CD14-positive monocyte (primary cell): ENCODE results near the gene TBL1XR1. TPM values are rescaled to one million over a fixed set of nuclear protein-coding genes. Genes with fewer than 3 reads are reported as not detected.

Experiments used
- DNase-seq, 3 donors: peaks; one replicate each; pipeline ENCODE4 v3.0.0-alpha.2; 2011 to 2022
- H2AFZ ChIP-seq: 2 replicates; pipeline ENCODE4 v1.6.0; 2012; ENCODE audit warnings: mild to moderate bottlenecking, low read depth, low read length, inconsistent platforms; ENCODE audit not compliant: insufficient read depth, poor library complexity, severe bottlenecking
- H3K27ac ChIP-seq, 2 donors: 1 replicate in 1 of 2; 2 replicates in 1 of 2; pipeline ENCODE4 v1.5.1; 2012 to 2013; ENCODE audit warnings: low read length in 2 of 2, control low read depth in 1 of 2, inconsistent platforms in 1 of 2, low read depth in 1 of 2, mild to moderate bottlenecking in 1 of 2
- H3K27me3 ChIP-seq, 2 donors: one replicate each; pipeline versions ENCODE4 v1.6.0 to v1.6.1; 2011 to 2013; ENCODE audit warnings: low read length in 2 of 2; ENCODE audit not compliant: control insufficient read depth in 2 of 2, insufficient read depth in 2 of 2
- H3K36me3 ChIP-seq, 2 donors: replicated peaks in 1 of 2; 1 replicate in 1 of 2; 2 replicates in 1 of 2; pipeline versions ENCODE4 v1.5.1 to v1.6.1; 2012 to 2013; ENCODE audit warnings: low read length in 2 of 2, control low read depth in 1 of 2, inconsistent platforms in 1 of 2, mild to moderate bottlenecking in 1 of 2; ENCODE audit not compliant: insufficient read depth in 2 of 2, control insufficient read depth in 1 of 2
- H3K4me1 ChIP-seq, 2 donors: 1 replicate in 1 of 2; 2 replicates in 1 of 2; pipeline versions ENCODE4 v1.5.1 to v1.6.1; 2012 to 2013; ENCODE audit warnings: low read length in 2 of 2, control low read depth in 1 of 2, inconsistent platforms in 1 of 2, mild to moderate bottlenecking in 1 of 2, moderate library complexity in 1 of 2; ENCODE audit not compliant: insufficient read depth in 2 of 2, control insufficient read depth in 1 of 2
- H3K4me2 ChIP-seq: replicated peaks from 2 replicates; pipeline ENCODE3; 2012; ENCODE audit warnings: low read length, moderate library complexity, mild to moderate bottlenecking; ENCODE audit not compliant: poor library complexity, severe bottlenecking; ENCODE audit errors: extremely low read depth
- H3K4me3 ChIP-seq, 3 experiments: fragments of 200-600 bp in 1 of 3; sonication (generic) in 1 of 3; replicated peaks in 1 of 3; 1 replicate in 2 of 3; 2 replicates in 1 of 3; pipeline ENCODE4 v1.5.1; 2011 to 2013; ENCODE audit warnings: low read length in 3 of 3, mild to moderate bottlenecking in 3 of 3, control low read depth in 2 of 3, low read depth in 2 of 3, inconsistent platforms in 1 of 3, moderate library complexity in 1 of 3
- H3K79me2 ChIP-seq: 2 replicates; pipeline ENCODE4 v1.6.0; 2012; ENCODE audit warnings: mild to moderate bottlenecking, control low read depth, inconsistent platforms, low read length, moderate library complexity; ENCODE audit not compliant: insufficient read depth
- H3K9ac ChIP-seq: 2 replicates; pipeline ENCODE4 v1.6.0; 2017; ENCODE audit warnings: low read length, mild to moderate bottlenecking; ENCODE audit not compliant: insufficient read depth, poor library complexity, severe bottlenecking
- H3K9me3 ChIP-seq, 2 donors: replicated peaks in 1 of 2; 1 replicate in 1 of 2; 2 replicates in 1 of 2; pipeline versions ENCODE4 v1.5.1 to v1.6.1; 2012 to 2013; ENCODE audit warnings: low read length in 2 of 2, control low read depth in 1 of 2; ENCODE audit not compliant: control insufficient read depth in 1 of 2, insufficient read depth in 1 of 2
- H4K20me1 ChIP-seq: 2 replicates; pipeline ENCODE4 v1.6.0; 2012; ENCODE audit warnings: mild to moderate bottlenecking, low read length, control low read depth, moderate library complexity; ENCODE audit not compliant: insufficient read depth
- H3K27ac Mint-ChIP-seq, 7 donors: one replicate each; pipeline ENCODE4 v1.8.0; 2020; ENCODE audit warnings: mild to moderate bottlenecking in 7 of 7, mixed read lengths in 7 of 7, moderate library complexity in 6 of 7, inconsistent platforms in 2 of 7
- H3K27me3 Mint-ChIP-seq, 3 donors: one replicate each; pipeline ENCODE4 v1.8.0; 2021 to 2022; ENCODE audit warnings: low read depth in 3 of 3, mild to moderate bottlenecking in 3 of 3, mixed read lengths in 3 of 3, moderate library complexity in 3 of 3, inconsistent platforms in 1 of 3
- H3K36me3 Mint-ChIP-seq, 2 donors: one replicate each; pipeline ENCODE4 v1.8.0; 2020; ENCODE audit warnings: mixed read lengths in 2 of 2, inconsistent platforms in 1 of 2, mild to moderate bottlenecking in 1 of 2
- H3K4me1 Mint-ChIP-seq: one replicate; pipeline ENCODE4 v1.8.0; 2020; ENCODE audit warnings: mild to moderate bottlenecking, mixed read lengths
- H3K4me3 Mint-ChIP-seq, 2 donors: one replicate each; pipeline ENCODE4 v1.8.0; 2020; ENCODE audit warnings: mild to moderate bottlenecking in 2 of 2, mixed read lengths in 2 of 2, moderate library complexity in 1 of 2
- H3K9me3 Mint-ChIP-seq, 7 donors: one replicate each; pipeline ENCODE4 v1.8.0; 2020 to 2022; ENCODE audit warnings: mixed read lengths in 7 of 7, mild to moderate bottlenecking in 6 of 7, moderate library complexity in 6 of 7, inconsistent platforms in 2 of 7
- WGBS: methylation state at CpG from one replicate; pipeline ENCODE4 v1.1.5; 2013; ENCODE audit warnings: missing lambda C conversion rate; ENCODE audit not compliant: insufficient coverage; 5-methylcytosine and 5-hydroxymethylcytosine counted together
- intact Hi-C, 2 donors: fragments of 100-400 bp; cut with micrococcal nuclease; formaldehyde crosslinking; loops; one replicate each; pipeline versions ENCODE4 v1.15.0 to v1.15.1; 2023
- polyA plus RNA-seq, 3 donors: library from polyadenylated mRNA; depleted of rRNA in 1 of 3; unstranded in 2 of 3; stranded (reverse) in 1 of 3; fragments of 300-500 nt in 2 of 3; fragments of >200 nt in 1 of 3; fragmentation: Illumina TruSeq in 2 of 3; gene quantifications; 1 replicate in 2 of 3; 2 replicates in 1 of 3; pipeline ENCODE4 v1.2.3, GENCODE V29; 2012 to 2021
- TF ChIP-seq, protein P1 (sequence below): fragments of 200-600 bp; IDR thresholded peaks from one replicate; pipeline ENCODE4 v1.8.0; 2022; ENCODE audit warnings: antibody characterized with exemption, mild to moderate bottlenecking

TBL1XR1 gene
- polyA plus RNA-seq, 3 donors, result 10.2 to 20.4 (median 18.3) TPM

DNA sequence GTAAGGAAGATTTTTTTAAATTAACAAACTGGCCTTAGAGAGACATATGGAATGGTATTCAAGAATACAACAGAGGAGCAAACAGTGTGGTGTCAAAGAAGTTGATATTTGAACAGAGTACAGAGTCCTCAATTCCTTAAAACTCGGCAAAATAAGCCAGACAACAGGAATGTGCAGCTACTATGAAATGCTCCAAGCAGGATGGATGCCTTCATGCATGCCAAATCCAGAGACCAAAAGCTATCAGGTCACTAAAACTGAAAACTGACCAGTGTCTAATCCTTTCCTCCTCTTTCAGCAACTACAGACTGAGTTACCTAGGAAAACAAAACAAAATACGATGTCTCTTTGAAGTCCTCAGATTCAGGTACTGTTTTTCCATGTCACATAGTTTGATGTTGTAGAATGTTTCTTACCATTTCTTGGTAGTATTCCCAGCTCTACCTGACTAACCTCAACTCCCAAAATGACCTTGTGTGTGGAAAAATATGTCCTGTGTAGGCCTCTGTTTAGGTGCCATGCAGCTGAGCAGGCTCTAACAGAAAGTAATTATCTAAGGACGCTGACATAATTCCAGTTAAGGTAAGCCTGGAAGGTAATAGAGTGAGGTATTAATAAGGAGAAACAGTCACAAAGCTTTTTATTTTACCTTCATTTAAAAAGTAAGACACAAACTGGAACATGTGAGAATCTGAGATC, 46.9 kb downstream of the TBL1XR1 start:
- no peaks in the 10 kb centered on the region for H3K9me3 ChIP-seq
- Mint-ChIP-seq H3K9me3 (peaks cover 0 to 2% (median 0%) of the 10 kb centered on the region in 7 donors), H3K4me3 (no peak overlapping the region), H3K4me1 (peaks cover 26% of the 10 kb centered on the region), H3K36me3 (peaks cover 3 to 7% of the 10 kb centered on the region in 2 donors), H3K27ac (peak overlapping the region in 2 of 7 donors; percentile 7 to 59), H3K27me3 (no peaks in the 10 kb centered on the region)
- H3K4me1 ChIP-seq, result peaks cover 3 to 4% of the 10 kb centered on the region in 2 donors
- DNase-seq, result no peak
- H3K4me2 ChIP-seq, result no peak overlapping the region
- H3K4me3 ChIP-seq, result no peak overlapping the region
- peaks cover 0 to 12% of the 10 kb centered on the region in 2 donors for H3K36me3 ChIP-seq
- H3K27ac ChIP-seq, result peak overlapping the region in 1 of 2 donors; percentile 49
- H3K27me3 ChIP-seq, result no peaks in the 10 kb centered on the region
- TF ChIP-seq, protein P1, sequence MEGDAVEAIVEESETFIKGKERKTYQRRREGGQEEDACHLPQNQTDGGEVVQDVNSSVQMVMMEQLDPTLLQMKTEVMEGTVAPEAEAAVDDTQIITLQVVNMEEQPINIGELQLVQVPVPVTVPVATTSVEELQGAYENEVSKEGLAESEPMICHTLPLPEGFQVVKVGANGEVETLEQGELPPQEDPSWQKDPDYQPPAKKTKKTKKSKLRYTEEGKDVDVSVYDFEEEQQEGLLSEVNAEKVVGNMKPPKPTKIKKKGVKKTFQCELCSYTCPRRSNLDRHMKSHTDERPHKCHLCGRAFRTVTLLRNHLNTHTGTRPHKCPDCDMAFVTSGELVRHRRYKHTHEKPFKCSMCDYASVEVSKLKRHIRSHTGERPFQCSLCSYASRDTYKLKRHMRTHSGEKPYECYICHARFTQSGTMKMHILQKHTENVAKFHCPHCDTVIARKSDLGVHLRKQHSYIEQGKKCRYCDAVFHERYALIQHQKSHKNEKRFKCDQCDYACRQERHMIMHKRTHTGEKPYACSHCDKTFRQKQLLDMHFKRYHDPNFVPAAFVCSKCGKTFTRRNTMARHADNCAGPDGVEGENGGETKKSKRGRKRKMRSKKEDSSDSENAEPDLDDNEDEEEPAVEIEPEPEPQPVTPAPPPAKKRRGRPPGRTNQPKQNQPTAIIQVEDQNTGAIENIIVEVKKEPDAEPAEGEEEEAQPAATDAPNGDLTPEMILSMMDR, result no peak
- H3K79me2 ChIP-seq, result peaks cover 100% of the 10 kb centered on the region
- H4K20me1 ChIP-seq, result peaks cover 94% of the 10 kb centered on the region
- WGBS, result 86% methylated on average over 1 of the region's 3 CpGs
- intact Hi-C loops, result no loop called here
- no peak overlapping the region for H3K9ac ChIP-seq
- H2AFZ ChIP-seq, result no peak overlapping the region

DNA sequence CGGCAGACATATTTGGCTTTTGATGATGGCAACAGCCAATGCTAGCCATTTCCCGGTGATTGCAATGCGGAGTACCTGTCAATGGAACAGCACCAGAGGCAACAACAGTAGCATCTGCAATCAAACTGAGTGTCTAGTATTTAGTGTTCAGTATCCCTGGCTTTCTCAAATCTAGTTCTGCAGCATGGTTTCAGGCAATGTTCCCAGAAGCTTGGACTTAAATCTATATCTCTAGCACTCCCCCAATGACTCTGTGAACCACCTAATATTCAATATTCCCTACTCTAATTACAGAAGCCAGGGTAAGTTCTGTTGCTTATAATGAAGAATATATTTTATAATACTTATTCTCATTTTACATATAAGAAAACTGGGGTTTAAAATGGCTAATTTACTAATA, 48.2 kb downstream of the TBL1XR1 start:
- intact Hi-C loops, result no loop called here
- TF ChIP-seq, protein P1, result no peak
- no peak overlapping the region for H3K4me3 Mint-ChIP-seq
- H3K27ac ChIP-seq, result no peak overlapping the region
- no peaks in the 10 kb centered on the region for H3K9me3 ChIP-seq
- H3K36me3 ChIP-seq, result peaks cover 0 to 13% of the 10 kb centered on the region in 2 donors
- peaks cover 10% of the 10 kb centered on the region in 2 donors for H3K4me1 ChIP-seq
- 97% methylated on average over 3 of the region's 3 CpGs for WGBS
- H3K79me2 ChIP-seq, result peaks cover 100% of the 10 kb centered on the region
- no peak overlapping the region for H3K4me3 ChIP-seq
- no peak overlapping the region for H2AFZ ChIP-seq
- H3K4me2 ChIP-seq, result no peak overlapping the region
- DNase-seq, result no peak
- H3K27me3 ChIP-seq, result no peaks in the 10 kb centered on the region
- peaks cover 0 to 4% (median 0%) of the 10 kb centered on the region in 7 donors for H3K9me3 Mint-ChIP-seq
- no peak overlapping the region for H3K9ac ChIP-seq
- H4K20me1 ChIP-seq, result peaks cover 95% of the 10 kb centered on the region
- H3K36me3 Mint-ChIP-seq, result peaks cover 3 to 7% of the 10 kb centered on the region in 2 donors
- H3K27ac Mint-ChIP-seq, result no peak overlapping the region
- peaks cover 33% of the 10 kb centered on the region for H3K4me1 Mint-ChIP-seq
- no peaks in the 10 kb centered on the region for H3K27me3 Mint-ChIP-seq
